SU-DHL-6 (cell line): ENCODE data around the gene SRGAP1.

Source experiments
- H2AFZ ChIP-seq: fragments of 200-600 bp; sonication (generic); 2 replicates; pipeline ENCODE4 v1.6.1; 2014; ENCODE audit warnings: low read depth, mild to moderate bottlenecking, moderate library complexity, mixed read lengths, antibody characterized with exemption, low read length; ENCODE audit not compliant: severe bottlenecking
- H3F3A ChIP-seq: fragments of 200-600 bp; shearing (Covaris generic); 2 replicates; pipeline ENCODE4 v1.6.0; 2016; ENCODE audit warnings: antibody characterized with exemption, mild to moderate bottlenecking; ENCODE audit not compliant: insufficient read depth
- H3K27ac ChIP-seq: fragments of 200-600 bp; sonication (generic); 2 replicates; pipeline ENCODE4 v1.5.1; 2016; ENCODE audit warnings: low read depth, mild to moderate bottlenecking, low read length, moderate library complexity, mixed read lengths
- H3K27me3 ChIP-seq: fragments of 200-600 bp; sonication (generic), shearing (Covaris generic); 2 replicates; pipeline ENCODE4 v1.6.0; 2014; ENCODE audit warnings: mild to moderate bottlenecking, low read length
- H3K36me3 ChIP-seq: fragments of 200-600 bp; sonication (generic); 2 replicates; pipeline ENCODE4 v1.6.1; 2014; ENCODE audit warnings: mild to moderate bottlenecking, low read length, mixed read lengths
- H3K4me2 ChIP-seq: fragments of 300-600, 200-600 bp; shearing (Covaris generic), sonication (generic); 2 replicates; pipeline ENCODE4 v1.6.0; 2014; ENCODE audit warnings: low read length, low read depth, mild to moderate bottlenecking; ENCODE audit not compliant: poor library complexity, severe bottlenecking
- H3K4me3 ChIP-seq: fragments of 200-600 bp; sonication (generic); 2 replicates; pipeline ENCODE4 v1.5.1; 2014; ENCODE audit warnings: antibody characterized with exemption, low read length, mild to moderate bottlenecking, mixed read lengths; ENCODE audit not compliant: insufficient read depth, poor library complexity, severe bottlenecking
- H3K79me2 ChIP-seq: fragments of 200-600 bp; sonication (generic); 2 replicates; pipeline ENCODE4 v1.6.1; 2014; ENCODE audit warnings: mild to moderate bottlenecking, low read length, moderate library complexity; ENCODE audit not compliant: insufficient read depth
- H3K9ac ChIP-seq: fragments of 200-600 bp; sonication (generic); 2 replicates; pipeline ENCODE4 v1.7.0; 2014; ENCODE audit warnings: mild to moderate bottlenecking, low read length
- H3K9me2 ChIP-seq: fragments of 200-600 bp; sonication (generic); replicated peaks from 2 replicates; pipeline ENCODE4 v1.6.1; 2014; ENCODE audit warnings: low read length; ENCODE audit not compliant: insufficient read depth
- H3K9me3 ChIP-seq: fragments of 200-600 bp; sonication (generic); 2 replicates; pipeline ENCODE4 v1.6.1; 2014; ENCODE audit warnings: low read length, mixed read lengths; ENCODE audit not compliant: insufficient read depth
- H4K20me1 ChIP-seq: fragments of 200-600 bp; sonication (generic); 2 replicates; pipeline ENCODE4 v1.6.1; 2014; ENCODE audit warnings: low read depth, mild to moderate bottlenecking, antibody characterized with exemption, low read length, moderate library complexity, mixed read lengths
- EZH2phosphoT487 ChIP-seq: fragments of 200-600 bp; sonication (generic), shearing (Covaris generic); conservative IDR thresholded peaks from 2 replicates; pipeline ENCODE4 v1.6.1; 2018; ENCODE audit warnings: mild to moderate bottlenecking, antibody characterized with exemption, low read length, moderate library complexity, mixed read lengths
- TF ChIP-seq, protein P1 (sequence below): fragments of 200-600 bp; sonication (generic); IDR thresholded peaks from one replicate; pipeline ENCODE4 v1.5.1; 2017; ENCODE audit warnings: antibody characterized with exemption, mild to moderate bottlenecking, low read length, moderate library complexity; ENCODE audit not compliant: insufficient read depth, poor library complexity, severe bottlenecking

SRGAP1 gene

DNA sequence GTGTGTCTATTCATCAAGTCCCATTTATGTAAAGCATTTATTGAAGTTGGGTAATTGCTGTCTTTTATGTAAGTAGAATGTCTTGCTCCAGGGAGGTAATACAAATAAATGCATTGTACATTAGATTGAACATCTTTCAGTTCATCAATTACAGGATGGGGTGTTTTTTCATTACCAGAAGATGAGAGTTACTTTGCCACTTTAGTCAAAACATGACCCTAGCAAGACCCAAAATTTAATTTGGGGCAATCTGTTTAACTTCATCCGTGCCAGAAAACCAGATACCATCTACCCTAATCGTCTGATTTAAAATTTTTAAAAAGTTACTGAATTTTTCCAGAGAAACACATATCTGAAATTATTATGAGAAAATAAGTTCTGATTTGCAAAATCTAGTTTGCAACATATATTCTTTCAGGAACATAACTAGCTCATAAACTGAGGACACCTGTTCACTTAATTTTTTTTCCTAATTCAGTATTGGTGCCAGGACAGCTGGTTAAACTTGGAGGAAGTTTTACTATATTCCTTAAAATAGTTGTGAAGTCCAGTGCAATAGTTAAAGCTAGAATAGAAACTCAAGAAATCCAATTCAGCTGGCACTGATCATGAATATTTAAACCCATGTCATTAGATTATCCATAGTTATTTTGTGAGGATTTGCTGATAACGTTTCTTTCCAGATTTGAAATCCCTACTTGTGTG lies 114.5 kb downstream of the SRGAP1 start:
- TF ChIP-seq, protein P1, sequence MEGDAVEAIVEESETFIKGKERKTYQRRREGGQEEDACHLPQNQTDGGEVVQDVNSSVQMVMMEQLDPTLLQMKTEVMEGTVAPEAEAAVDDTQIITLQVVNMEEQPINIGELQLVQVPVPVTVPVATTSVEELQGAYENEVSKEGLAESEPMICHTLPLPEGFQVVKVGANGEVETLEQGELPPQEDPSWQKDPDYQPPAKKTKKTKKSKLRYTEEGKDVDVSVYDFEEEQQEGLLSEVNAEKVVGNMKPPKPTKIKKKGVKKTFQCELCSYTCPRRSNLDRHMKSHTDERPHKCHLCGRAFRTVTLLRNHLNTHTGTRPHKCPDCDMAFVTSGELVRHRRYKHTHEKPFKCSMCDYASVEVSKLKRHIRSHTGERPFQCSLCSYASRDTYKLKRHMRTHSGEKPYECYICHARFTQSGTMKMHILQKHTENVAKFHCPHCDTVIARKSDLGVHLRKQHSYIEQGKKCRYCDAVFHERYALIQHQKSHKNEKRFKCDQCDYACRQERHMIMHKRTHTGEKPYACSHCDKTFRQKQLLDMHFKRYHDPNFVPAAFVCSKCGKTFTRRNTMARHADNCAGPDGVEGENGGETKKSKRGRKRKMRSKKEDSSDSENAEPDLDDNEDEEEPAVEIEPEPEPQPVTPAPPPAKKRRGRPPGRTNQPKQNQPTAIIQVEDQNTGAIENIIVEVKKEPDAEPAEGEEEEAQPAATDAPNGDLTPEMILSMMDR: no peak
- no peak for TF ChIP-seq EZH2phosphoT487
- Histone ChIP-seq H3K36me3 (no peaks in the 10 kb centered on the region), H3K79me2 (no peaks in the 10 kb centered on the region), H3K27ac (no peak overlapping the region), H2AFZ (no peak overlapping the region), H3K4me3 (no peak overlapping the region), H3K27me3 (no peaks in the 10 kb centered on the region), H3K4me2 (no peak overlapping the region), H4K20me1 (no peaks in the 10 kb centered on the region), H3K9ac (no peak overlapping the region), H3F3A (no peaks in the 10 kb centered on the region), H3K9me3 (no peaks in the 10 kb centered on the region), H3K9me2 (no peaks in the 10 kb centered on the region)

DNA sequence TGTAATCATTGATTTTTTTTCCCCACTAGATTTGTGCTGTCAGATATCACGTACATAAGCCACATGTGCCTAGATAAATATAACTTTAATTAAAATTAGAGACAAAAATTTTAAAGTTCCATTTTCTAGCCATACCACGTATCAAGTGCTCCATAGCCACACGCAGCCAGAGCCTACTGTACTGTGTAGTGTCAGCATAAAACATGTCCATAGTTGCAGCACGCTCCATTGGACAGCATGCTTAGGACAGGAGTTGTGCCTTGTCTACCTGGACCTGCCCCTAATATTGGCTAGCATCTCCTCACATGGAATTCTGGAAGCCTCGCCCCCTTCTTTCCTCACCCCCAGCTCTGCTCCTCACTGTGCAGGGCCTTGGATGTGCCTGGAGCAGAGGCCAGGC lies 116.5 kb downstream of the SRGAP1 start:
- Histone ChIP-seq H3K79me2 (no peaks in the 10 kb centered on the region), H3K27ac (no peak overlapping the region), H4K20me1 (no peaks in the 10 kb centered on the region), H3K9me3 (no peaks in the 10 kb centered on the region), H3K27me3 (no peaks in the 10 kb centered on the region), H3F3A (no peaks in the 10 kb centered on the region), H3K4me2 (no peak overlapping the region), H3K36me3 (no peaks in the 10 kb centered on the region), H2AFZ (no peak overlapping the region), H3K4me3 (no peak overlapping the region), H3K9ac (no peak overlapping the region), H3K9me2 (no peaks in the 10 kb centered on the region)
- no peak for TF ChIP-seq EZH2phosphoT487
- TF ChIP-seq, protein P1: no peak

DNA sequence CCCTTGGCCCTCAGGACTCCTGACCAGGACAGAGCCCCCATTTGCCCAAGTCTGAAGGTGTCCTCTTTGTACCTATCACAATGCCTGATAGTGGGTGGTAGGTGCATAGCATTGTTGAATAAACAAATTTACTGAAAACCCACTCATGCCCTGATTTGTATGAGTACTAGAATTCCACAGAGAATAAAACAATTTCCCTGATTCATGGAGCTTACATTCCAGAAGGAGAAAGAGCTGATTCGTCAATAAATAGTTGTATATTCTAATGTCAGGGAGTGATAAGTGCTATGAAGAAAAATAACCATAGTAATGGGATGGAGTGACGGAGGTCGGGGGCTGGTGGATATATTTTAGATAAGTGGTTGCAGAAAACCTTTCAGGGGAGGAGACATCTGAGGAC lies 117.0 kb downstream of the SRGAP1 start:
- no peaks in the 10 kb centered on the region for H3K27me3 ChIP-seq
- no peak overlapping the region for H3K4me3 ChIP-seq
- H3K4me2 ChIP-seq: no peak overlapping the region
- H3F3A ChIP-seq: no peaks in the 10 kb centered on the region
- no peak for TF ChIP-seq EZH2phosphoT487
- TF ChIP-seq, protein P1: no peak
- no peak overlapping the region for H2AFZ ChIP-seq
- H3K9ac ChIP-seq: no peak overlapping the region
- no peaks in the 10 kb centered on the region for H4K20me1 ChIP-seq
- H3K79me2 ChIP-seq: no peaks in the 10 kb centered on the region
- H3K9me3 ChIP-seq: no peaks in the 10 kb centered on the region
- no peaks in the 10 kb centered on the region for H3K9me2 ChIP-seq
- no peaks in the 10 kb centered on the region for H3K36me3 ChIP-seq
- H3K27ac ChIP-seq: no peak overlapping the region
